Spleen (tissue), 11 donors: ENCODE data around the gene DLGAP5. TPM values are rescaled to one million over a fixed set of nuclear protein-coding genes. Genes with fewer than 3 reads are reported as not detected.

Experiments used
- DNase-seq: peaks from one replicate; pipeline ENCODE4 v3.0.0-alpha.2; 2020
- H3K27ac ChIP-seq, 8 donors: fragments of 200-600 bp; sonication (generic) in 7 of 8; 1 replicate in 4 of 8; 2 replicates in 4 of 8; pipeline versions ENCODE4 v1.5.0 to v1.8.0; 2016 to 2021; ENCODE audit warnings: inconsistent platforms in 4 of 8, mild to moderate bottlenecking in 4 of 8, moderate library complexity in 1 of 8
- H3K27me3 ChIP-seq, 7 donors: fragments of 200-600 bp; sonication (generic) in 6 of 7; replicated peaks in 1 of 7; 1 replicate in 4 of 7; 2 replicates in 3 of 7; pipeline versions ENCODE4 v1.5.0 to v1.8.0; 2016 to 2021; ENCODE audit warnings: inconsistent platforms in 3 of 7, mild to moderate bottlenecking in 1 of 7
- H3K36me3 ChIP-seq, 6 donors: fragments of 200-600 bp; sonication (generic) in 5 of 6; 1 replicate in 4 of 6; 2 replicates in 2 of 6; pipeline versions ENCODE4 v1.5.0 to v1.8.0; 2016 to 2021; ENCODE audit warnings: inconsistent platforms in 2 of 6
- H3K4me1 ChIP-seq, 6 donors: fragments of 200-600 bp; sonication (generic) in 5 of 6; 1 replicate in 3 of 6; 2 replicates in 3 of 6; pipeline versions ENCODE4 v1.5.0 to v1.8.0; 2016 to 2021; ENCODE audit warnings: inconsistent platforms in 3 of 6
- H3K4me3 ChIP-seq, 8 donors: fragments of 200-600 bp; sonication (generic) in 7 of 8; 1 replicate in 4 of 8; 2 replicates in 4 of 8; pipeline versions ENCODE4 v1.5.0 to v1.8.0; 2016 to 2021; ENCODE audit warnings: inconsistent platforms in 4 of 8, mild to moderate bottlenecking in 4 of 8, moderate library complexity in 2 of 8
- H3K9me3 ChIP-seq, 8 donors: fragments of 200-600 bp; sonication (generic) in 7 of 8; 1 replicate in 4 of 8; 2 replicates in 4 of 8; pipeline versions ENCODE4 v1.5.0 to v1.8.0; 2016 to 2021; ENCODE audit warnings: inconsistent platforms in 4 of 8
- POLR2A ChIP-seq, 3 donors: fragments of 450-650 bp; IDR thresholded peaks; one replicate each; pipeline ENCODE4 v1.5.1; 2017; ENCODE audit warnings: antibody characterized with exemption in 3 of 3, mild to moderate bottlenecking in 1 of 3
- POLR2AphosphoS5 ChIP-seq, 3 donors: sonication (generic); formaldehyde crosslinking; IDR thresholded peaks; one replicate each; pipeline ENCODE4 v1.5.1; 2017; ENCODE audit warnings: antibody characterized with exemption in 3 of 3
- WGBS, 5 donors: extraction: QIAGEN DNeasy Blood & Tissue Kit in 3 of 5; methylation state at CpG; one replicate each; pipeline versions ENCODE4 v1.1.5 to v1.1.7; 2013 to 2018; 5-methylcytosine and 5-hydroxymethylcytosine counted together
- intact Hi-C: fragments of 100-400 bp; cut with DNase I; formaldehyde crosslinking; loops from one replicate; pipeline ENCODE4 v1.15.0; 2023; ENCODE audit warnings: low total_unique reads
- polyA plus RNA-seq, 3 donors: library from polyadenylated mRNA; stranded (reverse); fragments of 200-250 nt; gene quantifications; one replicate each; pipeline ENCODE4 v1.2.1, GENCODE V29; 2013
- total RNA-seq, 7 donors: library from RNA; depleted of rRNA in 3 of 7; stranded (reverse); fragments of >200 nt in 3 of 7; fragmentation: NEBNext Ultra II Directional in 4 of 7; extraction: Animal tissue kit (Norgen Biotek cat#: 25700) in 4 of 7; gene quantifications; one replicate each; pipeline versions ENCODE4 v1.1.0 to v1.2.1, GENCODE V29; 2016 to 2021
- TF ChIP-seq, protein P1 (sequence below), 11 experiments: fragments of 200-600 bp in 7 of 11; fragments of 450-650 bp in 4 of 11; sonication (generic) in 4 of 11; IDR thresholded peaks in 8 of 11; conservative IDR thresholded peaks in 3 of 11; 1 replicate in 7 of 11; 2 replicates in 4 of 11; pipeline versions ENCODE4 v1.4.0 to v1.8.0; 2016 to 2021; ENCODE audit warnings: antibody characterized with exemption in 11 of 11, inconsistent platforms in 4 of 11, mild to moderate bottlenecking in 1 of 11
- donor health status: healthy with polysubstance abuse.
- donor health status: DM: no; HTN: no; CAD: no; lungs with moderate emphysema.
- donor health status: DM: no; HTN: no; CAD: no.
- donor health status: Bipolar disorder and iron deficiency.
- donor health status: healthy.
- donor health status: DM: no; HTN: no; CAD: no.
- donor health status: DM: yes; HTN: yes; CAD: no.

DLGAP5 gene
- total and polyA plus RNA-seq, 10 donors, result 0.50 to 8.1 (median 2.9) TPM

- H3K27ac ChIP-seq, result peak overlapping the region; percentile 61 to 90 (median 82)
- peak overlapping the region in 1 of 8 donors; percentile 17 for H3K4me3 ChIP-seq
- peaks cover 0 to 7% (median 3%) of the 10 kb centered on the region in 8 donors for H3K9me3 ChIP-seq
- no peaks in the 10 kb centered on the region for H3K36me3 ChIP-seq
- 27 to 49% (median 32%) methylated on average over 13 of the region's 13 CpGs for WGBS, 5 donors
- peaks cover 42 to 96% (median 61%) of the 10 kb centered on the region in 6 donors for H3K4me1 ChIP-seq
- intact Hi-C loops, result no loop called here
- peak; percentile 41 to 48 (median 47) for TF ChIP-seq POLR2AphosphoS5 (IDR thresholded peaks at IDR 0.05)
- TF ChIP-seq, protein P1, sequence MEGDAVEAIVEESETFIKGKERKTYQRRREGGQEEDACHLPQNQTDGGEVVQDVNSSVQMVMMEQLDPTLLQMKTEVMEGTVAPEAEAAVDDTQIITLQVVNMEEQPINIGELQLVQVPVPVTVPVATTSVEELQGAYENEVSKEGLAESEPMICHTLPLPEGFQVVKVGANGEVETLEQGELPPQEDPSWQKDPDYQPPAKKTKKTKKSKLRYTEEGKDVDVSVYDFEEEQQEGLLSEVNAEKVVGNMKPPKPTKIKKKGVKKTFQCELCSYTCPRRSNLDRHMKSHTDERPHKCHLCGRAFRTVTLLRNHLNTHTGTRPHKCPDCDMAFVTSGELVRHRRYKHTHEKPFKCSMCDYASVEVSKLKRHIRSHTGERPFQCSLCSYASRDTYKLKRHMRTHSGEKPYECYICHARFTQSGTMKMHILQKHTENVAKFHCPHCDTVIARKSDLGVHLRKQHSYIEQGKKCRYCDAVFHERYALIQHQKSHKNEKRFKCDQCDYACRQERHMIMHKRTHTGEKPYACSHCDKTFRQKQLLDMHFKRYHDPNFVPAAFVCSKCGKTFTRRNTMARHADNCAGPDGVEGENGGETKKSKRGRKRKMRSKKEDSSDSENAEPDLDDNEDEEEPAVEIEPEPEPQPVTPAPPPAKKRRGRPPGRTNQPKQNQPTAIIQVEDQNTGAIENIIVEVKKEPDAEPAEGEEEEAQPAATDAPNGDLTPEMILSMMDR (IDR thresholded peaks at IDR 0.05 in 8 of 11, conservative IDR thresholded peaks at IDR 0.05 in 3 of 11), result no peak
- peak; percentile 83 for DNase-seq
- no peaks in the 10 kb centered on the region for H3K27me3 ChIP-seq
These were observed 88.3 kb downstream of the DLGAP5 start for GRCh38 chr14:55103005-55103640.

DNA sequence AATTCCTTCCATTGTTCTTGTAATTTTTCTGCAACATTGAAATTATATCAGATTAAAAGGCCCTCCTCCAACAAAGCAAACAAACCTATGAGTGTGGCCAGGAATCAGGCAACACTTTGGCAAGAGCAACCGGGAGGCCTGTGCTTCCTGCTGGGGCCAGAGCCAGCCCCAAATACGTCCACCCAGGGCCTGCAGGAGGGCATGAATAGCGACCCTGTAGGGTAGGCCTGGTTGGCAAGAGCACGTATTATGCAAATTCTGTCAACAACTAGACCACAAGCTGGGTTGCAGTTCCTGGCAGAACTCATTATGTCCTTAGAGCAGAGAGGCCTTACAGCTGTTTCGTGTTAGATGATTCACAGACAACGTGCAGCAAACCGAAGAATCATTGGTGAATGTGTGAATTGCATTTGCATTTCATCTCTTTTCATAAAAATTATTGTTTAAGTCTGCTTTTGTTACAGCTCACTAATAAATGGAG, 89.2 kb downstream of the DLGAP5 start:
- H3K36me3 ChIP-seq, result no peaks in the 10 kb centered on the region
- peak overlapping the region; percentile 61 to 90 (median 82) for H3K27ac ChIP-seq

DNA sequence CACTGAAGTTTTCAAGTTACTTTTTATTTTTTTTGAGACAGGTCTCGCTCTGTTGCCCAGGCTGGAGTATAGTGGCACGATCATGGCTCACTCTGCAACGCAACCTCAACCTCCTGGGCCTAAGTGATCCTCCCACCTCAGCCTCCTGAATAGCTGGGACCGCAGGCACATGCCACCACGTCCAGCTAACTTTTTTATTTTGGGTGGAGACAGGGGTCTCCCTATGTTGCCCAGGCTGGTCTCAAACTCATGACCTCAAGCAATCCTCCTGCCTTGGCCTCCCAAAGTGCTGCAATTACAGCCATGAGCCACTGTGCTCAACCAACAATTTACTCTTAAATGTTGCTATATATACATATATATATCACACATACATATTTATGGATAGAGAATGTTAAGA, 89.7 kb downstream of the DLGAP5 start:
- Histone ChIP-seq H3K9me3 (peaks cover 0 to 7% (median 3%) of the 10 kb centered on the region in 8 donors), H3K4me3 (no peak overlapping the region), H3K27ac (peak overlapping the region; percentile 55 to 90 (median 82)), H3K27me3 (no peaks in the 10 kb centered on the region), H3K36me3 (no peaks in the 10 kb centered on the region), H3K4me1 (peaks cover 34 to 89% (median 53%) of the 10 kb centered on the region in 6 donors)
- TF ChIP-seq POLR2AphosphoS5 (IDR thresholded peaks at IDR 0.05) (no peak), POLR2A (IDR thresholded peaks at IDR 0.05) (no peak)
- TF ChIP-seq, protein P1 (IDR thresholded peaks at IDR 0.05 in 8 of 11, conservative IDR thresholded peaks at IDR 0.05 in 3 of 11), result no peak
- DNase-seq, result peak; percentile 51
- 89 to 97% (median 94%) methylated on average over 5 of the region's 5 CpGs for WGBS, 5 donors
- intact Hi-C loops, result no loop called here

More for the DNA sequence above, 89.2 kb downstream of the DLGAP5 start:
- Histone ChIP-seq H3K9me3 (peaks cover 0 to 7% (median 3%) of the 10 kb centered on the region in 8 donors), H3K4me3 (no peak overlapping the region), H3K27me3 (no peaks in the 10 kb centered on the region), H3K4me1 (peaks cover 37 to 94% (median 56%) of the 10 kb centered on the region in 6 donors)
- peak; percentile 85 for DNase-seq
- WGBS, 5 donors, result 1 to 4% (median 3%) methylated on average over 7 of the region's 7 CpGs
- peak; percentile 60 to 89 (median 87) for TF ChIP-seq POLR2AphosphoS5 (IDR thresholded peaks at IDR 0.05)
- TF ChIP-seq POLR2A (IDR thresholded peaks at IDR 0.05), result peak in 1 of 3 donors; percentile 34
- TF ChIP-seq, protein P1 (IDR thresholded peaks at IDR 0.05 in 8 of 11, conservative IDR thresholded peaks at IDR 0.05 in 3 of 11), result no peak
- intact Hi-C loops, result no loop called here

DNA sequence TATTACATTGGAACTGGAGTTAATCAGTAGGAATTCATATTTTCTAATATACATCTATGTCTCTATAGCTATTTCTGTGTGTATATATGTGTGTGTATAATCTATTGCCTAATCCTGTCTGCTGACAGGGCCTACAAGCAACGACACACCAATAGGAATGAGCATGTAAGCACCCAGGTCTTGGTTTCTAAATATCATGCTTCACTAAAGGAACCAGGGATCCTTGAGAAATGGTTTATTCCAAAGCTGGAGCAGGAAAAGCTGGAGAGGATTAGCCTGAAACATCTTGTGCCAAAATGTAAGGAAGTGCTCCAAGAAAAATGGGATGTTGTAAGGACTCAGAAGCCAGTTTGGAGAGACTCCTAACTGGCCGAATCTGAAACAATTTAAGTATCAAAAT, 91.6 kb downstream of the DLGAP5 start:
- H3K27ac ChIP-seq, result peak overlapping the region in 3 of 8 donors; percentile 27 to 86 (median 67)
- WGBS, 5 donors, result 62 to 86% (median 71%) methylated on average over 2 of the region's 2 CpGs
- H3K4me3 ChIP-seq, result no peak overlapping the region
- DNase-seq, result no peak
- intact Hi-C loops, result loop anchor here (5.0 kb wide), 1 partner anchor 33 kb away; no protein-coding TSS in a partner anchor
- H3K36me3 ChIP-seq, result no peaks in the 10 kb centered on the region
- H3K27me3 ChIP-seq, result no peaks in the 10 kb centered on the region
- TF ChIP-seq, protein P1 (IDR thresholded peaks at IDR 0.05 in 8 of 11, conservative IDR thresholded peaks at IDR 0.05 in 3 of 11), result no peak
- peaks cover 34 to 74% (median 50%) of the 10 kb centered on the region in 6 donors for H3K4me1 ChIP-seq
- H3K9me3 ChIP-seq, result peaks cover 0 to 7% (median 3%) of the 10 kb centered on the region in 8 donors
